HG03196 (cell line): ENCODE measurements around the gene ZYG11B.
"Not testable (repeated sequence)": the region's sequence is repeated elsewhere in the genome, so short reads cannot be mapped to it uniquely, and the experiment has no call there.

Source experiments
- ATAC-seq: cut with Tn5 transposase; IDR thresholded peaks from one replicate; pipeline ENCODE4 v1.9.1; 2021; ENCODE audit not compliant: unreplicated experiment

ZYG11B gene

GRCh38 chr1:52706941-52707926, 19.0 kb upstream of the ZYG11B start:
- no peak for ATAC-seq

- ATAC-seq, result no peak
Measured at GRCh38 chr1:52707927-52708655, 18.2 kb upstream of the ZYG11B start.

GRCh38 chr1:52709016-52709415, 17.2 kb upstream of the ZYG11B start:
- ATAC-seq, result no peak

- no peak for ATAC-seq
Measured at GRCh38 chr1:52713590-52713989, 12.7 kb upstream of the ZYG11B start.

GRCh38 chr1:52715296-52715695, 11.0 kb upstream of the ZYG11B start:
- ATAC-seq, result not testable (repeated sequence)

- ATAC-seq, result no peak
Measured at GRCh38 chr1:52723260-52723659, 3.0 kb upstream of the ZYG11B start.

- ATAC-seq, result no peak
Measured at GRCh38 chr1:52725903-52726264, 369 bp upstream of the ZYG11B start.

- no peak for ATAC-seq
Measured at GRCh38 chr1:52727114-52727586, 897 bp downstream of the ZYG11B start.

- ATAC-seq, result no peak
Measured at GRCh38 chr1:52727956-52728656, 1.9 kb downstream of the ZYG11B start.

GRCh38 chr1:52733368-52733767, 7.1 kb downstream of the ZYG11B start:
- ATAC-seq, result no peak

GRCh38 chr1:52735371-52735770, 9.1 kb downstream of the ZYG11B start:
- not testable (repeated sequence) for ATAC-seq

GRCh38 chr1:52738148-52738547, 11.9 kb downstream of the ZYG11B start:
- ATAC-seq, result no peak

- no peak for ATAC-seq
Measured at GRCh38 chr1:52738893-52739292, 12.6 kb downstream of the ZYG11B start.

- ATAC-seq, result no peak
Measured at GRCh38 chr1:52739699-52740467, 13.6 kb downstream of the ZYG11B start.

GRCh38 chr1:52741259-52741658, 15.0 kb downstream of the ZYG11B start:
- no peak for ATAC-seq

GRCh38 chr1:52746189-52746588, 19.9 kb downstream of the ZYG11B start:
- ATAC-seq, result no peak

GRCh38 chr1:52747450-52747849, 21.2 kb downstream of the ZYG11B start:
- ATAC-seq, result no peak

GRCh38 chr1:52748119-52748518, 21.9 kb downstream of the ZYG11B start:
- no peak for ATAC-seq

- ATAC-seq, result not testable (repeated sequence)
Measured at GRCh38 chr1:52749496-52749895, 23.2 kb downstream of the ZYG11B start.

GRCh38 chr1:52750139-52750538, 23.9 kb downstream of the ZYG11B start:
- ATAC-seq, result not testable (repeated sequence)
